ENCODE measurements around the gene KYNU.
"Not testable (repeated sequence)": the region's sequence is repeated elsewhere in the genome, so short reads cannot be mapped to it uniquely, and the experiment has no call there.

- not testable (repeated sequence) for TF ChIP-seq CTCF, EP300 (IDR thresholded peaks at IDR 0.05)
Measured at GRCh38 chr2:142948723-142949122, 71.3 kb downstream of the KYNU start.

All from tibial nerve (tissue), 4 donors.